Nucleus accumbens (tissue), 56 donors: Measurements from ENCODE around the gene CYP2J2.
"Not testable (repeated sequence)": the region's sequence is repeated elsewhere in the genome, so short reads cannot be mapped to it uniquely, and the experiment has no call there.

Experiments used
- DNase-seq, 56 donors: peaks; one replicate each; lab custom pipeline; 2025; lab: John Stamatoyannopoulos, UW

Gene CYP2J2

GRCh38 chr1:59924653-59925052, 1.9 kb downstream of the CYP2J2 start:
- DNase-seq = no peak

DNA sequence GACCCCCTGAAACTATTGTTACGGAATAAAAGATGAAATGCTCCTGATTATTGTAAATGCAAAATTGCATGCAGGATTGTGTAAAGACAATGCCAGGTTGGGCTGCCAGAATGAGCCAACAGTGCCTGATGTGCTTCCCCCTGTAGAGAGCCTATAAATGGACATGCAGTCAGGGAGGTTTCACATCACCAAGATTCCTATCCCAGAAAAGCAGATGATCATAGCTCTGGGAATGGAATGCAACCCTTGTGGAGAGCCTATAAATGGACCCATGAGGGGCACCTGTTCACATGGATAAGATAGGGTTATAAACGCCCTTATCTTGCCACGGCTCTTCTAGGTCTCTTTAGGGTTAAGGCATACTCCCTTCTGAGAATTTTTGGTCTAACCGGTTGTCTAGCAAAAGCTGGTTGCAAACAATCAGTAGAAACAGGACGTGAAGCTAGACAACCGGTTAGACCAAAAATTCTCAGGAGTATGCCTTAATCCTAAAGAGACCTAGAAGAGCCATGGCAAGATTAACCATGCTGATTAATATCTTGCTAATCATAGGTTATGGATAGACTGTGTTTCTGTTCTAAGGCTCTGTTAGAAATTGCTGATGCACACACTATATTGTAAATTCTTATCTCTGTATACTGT, 5.2 kb downstream of the CYP2J2 start:
- DNase-seq = not testable (repeated sequence)

GRCh38 chr1:59919746-59920145, 6.8 kb downstream of the CYP2J2 start:
- DNase-seq = no peak

GRCh38 chr1:59917785-59918180, 8.8 kb downstream of the CYP2J2 start:
- peak in 1 of 56 donors; percentile 32 for DNase-seq

DNA sequence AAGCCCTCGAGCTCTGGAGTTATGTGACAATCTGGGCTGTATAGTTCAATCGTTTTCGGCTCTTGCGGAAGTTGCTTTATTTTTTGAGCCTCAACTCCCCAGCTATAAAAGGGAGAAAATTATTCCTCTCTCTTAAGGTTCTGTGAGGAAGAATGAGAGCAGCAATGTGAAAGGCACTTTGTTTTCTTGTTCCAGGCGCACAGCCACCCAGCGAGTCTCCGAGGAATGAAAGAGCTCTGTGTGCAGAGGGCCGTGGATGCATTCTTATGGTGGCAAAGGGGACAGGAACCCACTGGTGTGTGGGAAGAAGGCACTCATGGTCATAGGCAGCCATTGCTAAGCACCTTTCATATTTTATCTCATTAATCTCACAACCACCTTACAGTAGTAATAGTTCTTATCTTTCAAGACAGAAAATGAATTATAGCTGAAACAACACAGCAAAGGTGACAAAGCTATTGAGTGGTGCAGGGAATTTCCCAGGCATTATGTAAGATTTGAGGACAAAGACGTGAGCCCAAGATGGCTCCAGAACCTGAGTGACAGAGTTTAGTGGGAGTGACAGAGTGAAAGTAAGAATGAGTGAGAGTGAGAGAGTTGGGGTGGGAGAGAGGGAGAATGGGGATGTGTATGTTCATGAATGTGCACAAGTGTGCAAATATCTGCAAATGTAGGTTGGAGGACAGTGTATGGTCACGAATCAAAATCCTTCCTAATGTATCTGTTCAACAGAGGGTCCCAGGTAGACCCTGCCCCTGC, 9.4 kb downstream of the CYP2J2 start:
- DNase-seq = peak in 52 of 56 donors; percentile 7 to 89 (median 70)

DNA sequence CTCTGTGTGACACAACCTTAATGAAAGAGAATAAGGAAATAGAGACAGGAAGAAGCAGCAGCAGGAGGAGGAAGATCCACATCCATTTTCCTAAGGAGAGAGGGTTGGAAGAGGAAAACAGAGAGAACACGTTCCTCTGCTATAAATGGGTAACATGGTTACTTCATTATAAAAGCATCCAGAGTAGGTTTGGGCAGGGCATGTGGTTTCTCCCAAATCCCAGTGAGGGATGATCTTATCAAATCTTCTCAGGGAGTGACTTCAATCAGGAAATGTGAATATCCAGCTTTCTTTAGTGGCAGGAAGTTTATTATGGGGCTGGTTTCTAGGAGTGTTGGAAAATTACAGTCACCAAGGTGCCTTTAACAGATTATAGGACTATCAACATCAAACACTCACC, 11.1 kb downstream of the CYP2J2 start:
- DNase-seq = no peak

GRCh38 chr1:59914791-59915286, 11.7 kb downstream of the CYP2J2 start:
- DNase-seq = not testable (repeated sequence)

DNA sequence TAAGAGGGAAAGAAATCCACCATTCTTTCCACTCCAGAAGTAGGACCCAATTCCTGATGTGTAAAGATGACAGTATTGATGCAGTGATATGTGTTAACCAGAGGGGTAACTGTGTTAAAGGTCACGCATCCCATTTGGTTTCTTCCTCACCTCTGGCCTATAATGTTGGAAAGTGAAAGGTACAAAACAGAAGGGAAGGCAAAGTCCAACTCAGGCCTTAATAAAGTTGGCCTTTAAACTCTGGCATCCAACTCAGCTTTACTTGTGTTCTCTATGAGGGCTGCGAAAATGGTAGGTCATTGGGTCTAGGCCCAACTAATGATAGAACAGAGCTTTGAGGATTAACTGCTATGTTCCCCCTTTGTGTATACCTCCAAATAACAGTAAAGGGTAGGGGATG, 17.9 kb downstream of the CYP2J2 start:
- DNase-seq = no peak

GRCh38 chr1:59908084-59908483, 18.5 kb downstream of the CYP2J2 start:
- DNase-seq = no peak

DNA sequence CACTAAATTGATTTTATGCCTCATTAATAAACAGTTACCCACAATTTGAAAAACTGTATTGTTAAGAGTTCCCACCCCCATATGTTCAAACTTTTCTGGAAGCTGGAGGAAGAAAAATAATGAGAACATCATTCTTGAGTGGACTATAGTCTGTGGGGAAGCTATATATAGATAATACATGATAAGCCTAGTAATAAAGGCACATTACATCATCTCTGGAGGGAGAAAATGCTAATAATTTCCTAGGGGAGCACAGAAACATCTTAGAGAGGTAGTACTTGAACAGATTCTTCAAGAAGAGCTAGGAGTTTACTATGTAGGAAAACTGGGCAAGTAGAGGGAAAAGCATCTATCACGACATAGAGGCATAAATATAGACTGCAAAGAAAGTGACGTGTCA, 19.6 kb downstream of the CYP2J2 start:
- no peak for DNase-seq

- DNase-seq = peak in 34 of 56 donors; percentile 3 to 71 (median 32)
These were observed 23.3 kb downstream of the CYP2J2 start for GRCh38 chr1:59903141-59903754.

GRCh38 chr1:59901770-59902388, 24.7 kb downstream of the CYP2J2 start:
- DNase-seq = no peak

GRCh38 chr1:59900640-59901039, 25.9 kb downstream of the CYP2J2 start:
- no peak for DNase-seq

GRCh38 chr1:59898927-59899326, 27.6 kb downstream of the CYP2J2 start:
- DNase-seq = no peak

GRCh38 chr1:59897165-59897564, 29.4 kb downstream of the CYP2J2 start:
- no peak for DNase-seq

DNA sequence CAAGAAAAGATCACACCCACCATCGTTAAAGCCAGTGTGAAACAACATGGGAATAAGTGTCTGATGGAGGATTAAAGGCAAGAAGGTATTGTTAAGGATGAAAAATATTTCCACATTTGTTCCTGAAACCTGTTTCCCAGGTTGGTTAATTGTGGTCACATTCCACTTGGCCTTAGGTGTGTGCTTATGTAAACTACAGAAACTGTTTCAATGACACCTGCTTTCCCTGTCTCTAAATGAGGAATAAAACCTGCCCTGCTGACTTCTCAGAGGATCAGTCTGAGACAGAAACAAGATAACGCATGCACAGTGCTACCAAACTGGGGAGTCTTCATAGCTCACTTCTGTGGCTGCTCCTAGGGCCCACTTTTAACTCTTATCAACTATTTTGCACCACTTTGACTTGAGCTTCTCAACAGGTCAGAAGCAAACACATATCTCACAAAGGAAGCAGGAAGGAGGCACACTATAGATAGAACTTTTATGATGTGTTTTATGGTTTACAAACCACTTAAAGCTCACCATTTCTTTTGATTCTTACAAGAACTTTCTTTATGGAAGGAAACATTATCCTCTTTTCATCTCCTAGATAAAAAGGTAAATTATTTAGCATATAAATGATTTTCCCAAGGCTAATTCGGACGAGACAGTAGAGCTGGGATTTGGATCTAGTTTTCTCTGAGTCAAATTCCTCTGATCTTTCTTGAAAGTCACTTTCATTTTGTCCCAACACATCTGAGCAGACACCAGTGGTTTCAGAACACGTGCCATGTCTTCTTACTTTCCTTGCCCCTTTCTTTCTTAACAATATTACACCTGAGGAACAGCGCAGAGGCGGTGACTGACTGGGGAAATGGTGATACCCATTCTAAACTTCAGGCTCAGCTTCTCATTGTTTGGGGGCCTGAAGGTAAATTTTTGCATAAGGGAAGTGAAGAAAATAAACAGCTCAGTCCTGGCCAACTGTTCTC, 33.4 kb downstream of the CYP2J2 start:
- DNase-seq = no peak

DNA sequence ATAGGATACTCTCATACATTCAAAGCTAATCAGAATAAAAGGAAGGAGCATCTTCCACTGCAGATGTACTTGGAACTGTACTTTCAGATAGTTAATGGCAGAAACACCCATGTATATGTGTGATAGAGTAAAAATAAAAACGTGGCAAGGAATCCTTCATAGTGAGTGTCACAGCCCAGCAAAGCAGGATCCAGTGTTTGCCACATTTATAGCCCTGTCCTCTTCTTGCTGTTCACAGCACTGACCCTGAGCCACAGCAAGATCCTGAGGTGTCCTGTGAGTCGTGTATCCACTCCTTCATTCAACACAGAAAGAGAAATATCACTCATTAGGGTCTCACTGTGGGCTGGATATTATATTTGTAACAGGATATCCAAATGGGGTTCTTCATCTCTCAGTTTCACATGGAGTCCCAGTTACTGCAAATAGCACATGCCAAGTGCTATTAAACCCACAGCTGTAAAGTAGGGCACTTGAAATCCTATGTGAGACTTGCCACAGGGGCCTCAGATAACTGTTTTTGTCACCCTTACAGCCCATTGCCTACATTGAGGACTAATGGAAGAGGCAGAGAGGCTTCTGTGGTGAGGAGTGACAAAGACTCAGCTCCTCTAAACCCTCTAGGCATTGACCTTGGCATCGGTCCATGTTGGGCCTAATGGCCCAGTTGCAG, 41.3 kb downstream of the CYP2J2 start:
- DNase-seq = no peak

GRCh38 chr1:59880735-59881134, 45.8 kb downstream of the CYP2J2 start:
- DNase-seq = peak in 4 of 56 donors; percentile 1 to 18 (median 10)

- no peak for DNase-seq
These were observed 46.5 kb downstream of the CYP2J2 start for GRCh38 chr1:59879996-59880505.
